Fibroblast of mammary gland (primary cell): Measurements from ENCODE around the gene LRRC49.
A peak's percentile ranks its signal among the peaks of the same experiment; 100 is the strongest.

Source experiments
- DNase-seq: peaks from one replicate; pipeline ENCODE4 v3.0.0-alpha.2; 2010; ENCODE audit warnings: low read depth
- H3K4me3 ChIP-seq: 2 replicates; pipeline ENCODE4 v1.5.1; 2011; ENCODE audit warnings: low read depth, mild to moderate bottlenecking, low read length, moderate library complexity; ENCODE audit not compliant: control insufficient read depth
- TF ChIP-seq, protein P1 (sequence below): conservative IDR thresholded peaks from 2 replicates; pipeline ENCODE4 v1.5.1; 2011; ENCODE audit warnings: low read depth, low read length, inconsistent platforms; ENCODE audit not compliant: control insufficient read depth, insufficient read depth

The LRRC49 gene

GRCh38 chr15:70950953-70951352 lies 58.3 kb downstream of the LRRC49 start:
- H3K4me3 ChIP-seq, result no peak overlapping the region
- TF ChIP-seq, protein P1, sequence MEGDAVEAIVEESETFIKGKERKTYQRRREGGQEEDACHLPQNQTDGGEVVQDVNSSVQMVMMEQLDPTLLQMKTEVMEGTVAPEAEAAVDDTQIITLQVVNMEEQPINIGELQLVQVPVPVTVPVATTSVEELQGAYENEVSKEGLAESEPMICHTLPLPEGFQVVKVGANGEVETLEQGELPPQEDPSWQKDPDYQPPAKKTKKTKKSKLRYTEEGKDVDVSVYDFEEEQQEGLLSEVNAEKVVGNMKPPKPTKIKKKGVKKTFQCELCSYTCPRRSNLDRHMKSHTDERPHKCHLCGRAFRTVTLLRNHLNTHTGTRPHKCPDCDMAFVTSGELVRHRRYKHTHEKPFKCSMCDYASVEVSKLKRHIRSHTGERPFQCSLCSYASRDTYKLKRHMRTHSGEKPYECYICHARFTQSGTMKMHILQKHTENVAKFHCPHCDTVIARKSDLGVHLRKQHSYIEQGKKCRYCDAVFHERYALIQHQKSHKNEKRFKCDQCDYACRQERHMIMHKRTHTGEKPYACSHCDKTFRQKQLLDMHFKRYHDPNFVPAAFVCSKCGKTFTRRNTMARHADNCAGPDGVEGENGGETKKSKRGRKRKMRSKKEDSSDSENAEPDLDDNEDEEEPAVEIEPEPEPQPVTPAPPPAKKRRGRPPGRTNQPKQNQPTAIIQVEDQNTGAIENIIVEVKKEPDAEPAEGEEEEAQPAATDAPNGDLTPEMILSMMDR, result no peak
- DNase-seq, result no peak

GRCh38 chr15:70954171-70954570 lies 61.5 kb downstream of the LRRC49 start:
- no peak overlapping the region for H3K4me3 ChIP-seq
- TF ChIP-seq, protein P1, result no peak
- DNase-seq, result no peak

- H3K4me3 ChIP-seq, result no peak overlapping the region
- no peak for DNase-seq
- TF ChIP-seq, protein P1, result no peak
These were observed 62.1 kb downstream of the LRRC49 start for GRCh38 chr15:70954733-70955132.

DNA sequence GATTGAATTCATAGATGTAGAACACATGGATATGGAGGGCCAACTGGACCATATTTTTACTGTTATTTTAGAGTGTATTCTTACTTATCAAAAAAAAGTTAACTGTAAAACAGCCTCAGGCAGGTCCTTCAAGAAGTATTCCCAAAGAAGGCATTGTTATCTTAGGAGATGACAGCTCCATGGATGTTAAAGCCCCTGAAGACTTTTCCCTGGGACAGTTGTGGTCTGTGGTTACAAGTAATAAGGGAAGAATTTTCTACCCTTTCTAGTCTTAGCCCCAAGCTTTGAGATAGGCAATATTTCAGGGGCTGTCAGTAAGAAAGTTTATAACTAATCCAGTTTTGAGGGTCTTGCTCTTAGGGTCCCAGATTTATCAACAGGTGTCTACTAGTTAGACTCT lies 62.5 kb downstream of the LRRC49 start:
- TF ChIP-seq, protein P1, result no peak
- no peak overlapping the region for H3K4me3 ChIP-seq
- DNase-seq, result peak; percentile 58

- peak; percentile 67 for DNase-seq
- H3K4me3 ChIP-seq, result no peak overlapping the region
- TF ChIP-seq, protein P1, result no peak
These were observed 63.8 kb downstream of the LRRC49 start for GRCh38 chr15:70956201-70956995.

- H3K4me3 ChIP-seq, result no peak overlapping the region
- no peak for DNase-seq
- TF ChIP-seq, protein P1, result no peak
These were observed 69.5 kb downstream of the LRRC49 start for GRCh38 chr15:70962084-70962483.
